B cell (primary cell): ENCODE data around the gene RANBP9.

Experiments
- CTCF ChIP-seq: fragments of 200-600 bp; IDR thresholded peaks from one replicate; pipeline ENCODE4 v1.8.0; 2022; ENCODE audit warnings: antibody characterized with exemption, mild to moderate bottlenecking
- EZH2 ChIP-seq: IDR thresholded peaks from 2 replicates; pipeline ENCODE4 v1.6.1; 2012; ENCODE audit warnings: borderline replicate concordance, low read depth, mild to moderate bottlenecking, moderate library complexity, low read length; ENCODE audit not compliant: insufficient read depth, poor library complexity, severe bottlenecking

GRCh38 chr6:13679996-13680395 is 31.6 kb downstream of the RANBP9 start:
- TF ChIP-seq CTCF, result no peak
- TF ChIP-seq EZH2, result no peak
